ENCODE measurements around the gene TAT.

- TF ChIP-seq CTCF (IDR thresholded peaks at IDR 0.05) (no peak), POLR2A (IDR thresholded peaks at IDR 0.05) (no peak)
These were observed 9.0 kb downstream of the TAT start for GRCh38 chr16:71567931-71568330.

All from body of pancreas (tissue), 4 donors.